ENCODE results near the gene MAD2L1BP.

The MAD2L1BP gene

DNA sequence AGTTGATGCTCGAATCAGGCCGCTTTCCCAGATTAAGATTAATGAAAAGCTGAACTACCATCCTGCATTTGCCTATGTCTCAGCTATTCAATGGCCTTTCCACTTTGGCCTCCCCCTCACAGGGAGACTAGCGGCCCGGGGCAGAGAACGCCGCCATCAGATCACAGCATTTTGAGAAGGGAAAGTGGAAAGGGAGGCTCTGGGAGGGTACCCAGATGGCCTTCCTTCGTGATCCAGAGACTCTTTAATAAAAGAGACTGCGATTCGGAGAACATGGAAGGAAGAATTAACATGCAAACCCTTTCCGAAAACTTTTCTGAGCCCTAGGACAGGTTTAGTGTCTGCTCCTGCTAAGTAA lies 51.4 kb downstream of the MAD2L1BP start:
- peaks cover 16% of the 10 kb centered on the region; the same call in 1 of the 2 replicates for H3K36me3 ChIP-seq (ENCODE audit: low read depth)
- H3K4me1 ChIP-seq (ENCODE audit: insufficient read depth, poor library complexity, severe bottlenecking), result peaks cover 12% of the 10 kb centered on the region
- H3K27ac ChIP-seq (ENCODE audit: poor library complexity, severe bottlenecking), result peak overlapping the region; percentile 57
- H3K4me3 ChIP-seq (ENCODE audit: severe bottlenecking), result peak overlapping the region; percentile 86
- TF ChIP-seq, protein P1, sequence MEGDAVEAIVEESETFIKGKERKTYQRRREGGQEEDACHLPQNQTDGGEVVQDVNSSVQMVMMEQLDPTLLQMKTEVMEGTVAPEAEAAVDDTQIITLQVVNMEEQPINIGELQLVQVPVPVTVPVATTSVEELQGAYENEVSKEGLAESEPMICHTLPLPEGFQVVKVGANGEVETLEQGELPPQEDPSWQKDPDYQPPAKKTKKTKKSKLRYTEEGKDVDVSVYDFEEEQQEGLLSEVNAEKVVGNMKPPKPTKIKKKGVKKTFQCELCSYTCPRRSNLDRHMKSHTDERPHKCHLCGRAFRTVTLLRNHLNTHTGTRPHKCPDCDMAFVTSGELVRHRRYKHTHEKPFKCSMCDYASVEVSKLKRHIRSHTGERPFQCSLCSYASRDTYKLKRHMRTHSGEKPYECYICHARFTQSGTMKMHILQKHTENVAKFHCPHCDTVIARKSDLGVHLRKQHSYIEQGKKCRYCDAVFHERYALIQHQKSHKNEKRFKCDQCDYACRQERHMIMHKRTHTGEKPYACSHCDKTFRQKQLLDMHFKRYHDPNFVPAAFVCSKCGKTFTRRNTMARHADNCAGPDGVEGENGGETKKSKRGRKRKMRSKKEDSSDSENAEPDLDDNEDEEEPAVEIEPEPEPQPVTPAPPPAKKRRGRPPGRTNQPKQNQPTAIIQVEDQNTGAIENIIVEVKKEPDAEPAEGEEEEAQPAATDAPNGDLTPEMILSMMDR (IDR thresholded peaks at IDR 0.05; ENCODE audit: poor library complexity, severe bottlenecking), result no peak
- no peaks in the 10 kb centered on the region for H3K27me3 ChIP-seq (ENCODE audit: insufficient read depth, poor library complexity, severe bottlenecking)
- H3K9me3 ChIP-seq (ENCODE audit: severe bottlenecking), result no peaks in the 10 kb centered on the region
- DNase-seq (ENCODE audit: low spot score), result no peak
- ATAC-seq (ENCODE audit: low read depth), result no peak

DNA sequence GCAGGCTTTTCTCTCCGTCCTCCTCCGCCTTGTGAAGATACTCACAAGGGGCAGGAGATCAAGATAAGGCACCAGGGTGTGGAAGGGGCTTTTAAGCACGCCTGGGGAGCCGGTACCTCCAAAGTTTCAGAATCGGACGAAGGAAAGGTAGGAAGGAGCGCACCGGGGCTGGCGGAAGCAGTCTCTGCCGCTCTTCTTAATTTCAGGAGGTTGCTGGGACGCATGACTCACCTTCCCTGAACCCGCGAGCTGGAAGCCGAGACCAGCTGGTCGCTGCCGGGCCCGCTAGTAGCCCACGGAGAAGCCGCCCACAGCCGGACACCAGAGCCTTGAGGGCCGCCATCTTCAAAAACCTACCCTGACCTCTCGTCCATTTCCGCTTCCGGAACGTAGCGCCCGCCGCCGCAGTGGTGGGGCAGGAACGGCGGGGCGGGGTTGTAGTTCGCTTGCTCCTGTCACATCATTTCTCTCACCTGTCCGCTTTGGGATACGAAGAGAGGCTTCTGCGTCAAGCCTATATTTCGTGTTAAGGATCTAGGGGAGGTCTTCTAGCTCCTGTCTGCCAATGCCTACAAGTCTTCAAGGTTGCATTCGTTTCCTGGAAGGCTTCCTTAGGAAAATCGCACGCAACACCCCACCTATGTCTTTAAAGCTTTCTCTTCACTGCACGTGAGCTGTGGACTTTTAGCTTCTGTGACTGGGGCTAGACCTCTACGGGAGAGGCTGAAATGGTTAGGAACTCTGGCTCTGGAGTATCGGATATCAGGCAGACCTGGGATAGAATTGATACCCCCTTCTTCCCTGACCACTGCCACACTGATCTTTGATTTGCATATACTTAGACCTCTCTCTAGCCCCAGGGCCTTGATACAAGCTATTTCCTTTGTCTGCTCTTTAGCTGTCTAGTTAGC lies 52.1 kb downstream of the MAD2L1BP start, which contains the start of gene MRPS18A:
TSS of gene MRPS18A (minus strand) at position 355 of the 911 bp plus-strand sequence. CDS start at position 343, 12 bp downstream.
- Histone ChIP-seq H3K27me3 (ENCODE audit: insufficient read depth, poor library complexity, severe bottlenecking) (no peaks in the 10 kb centered on the region), H3K9me3 (ENCODE audit: severe bottlenecking) (no peaks in the 10 kb centered on the region), H3K4me1 (ENCODE audit: insufficient read depth, poor library complexity, severe bottlenecking) (peaks cover 12% of the 10 kb centered on the region), H3K36me3 (ENCODE audit: low read depth) (peaks cover 16% of the 10 kb centered on the region; the same call in 1 of the 2 replicates), H3K27ac (ENCODE audit: poor library complexity, severe bottlenecking) (peak within 1 kb of the TSS; percentile 57), H3K4me3 (ENCODE audit: severe bottlenecking) (peak within 1 kb of the TSS; percentile 86)
- ATAC-seq (ENCODE audit: low read depth), result peak; percentile 98
- DNase-seq (ENCODE audit: low spot score), result peak; percentile 86
- TF ChIP-seq, protein P1 (IDR thresholded peaks at IDR 0.05; ENCODE audit: poor library complexity, severe bottlenecking), result no peak

DNA sequence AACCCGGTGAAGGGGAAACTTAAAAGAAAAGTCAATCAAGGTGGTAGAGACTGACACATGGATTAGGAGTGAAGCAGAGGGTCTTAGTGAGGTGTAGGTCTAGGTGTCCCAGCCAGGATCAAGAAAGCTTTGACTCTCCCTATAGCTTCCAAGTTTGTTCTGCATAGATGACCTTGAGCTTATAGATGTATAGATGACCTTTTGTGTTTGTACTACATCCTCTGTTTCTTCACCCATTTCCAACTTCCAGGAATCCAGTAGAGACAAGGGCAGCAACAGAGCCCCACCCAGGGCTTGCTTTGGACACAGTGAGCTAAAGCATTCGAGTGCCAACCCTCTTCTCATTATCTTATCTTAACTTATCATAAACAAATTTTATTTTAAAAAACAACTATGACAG lies 53.8 kb downstream of the MAD2L1BP start:
- ATAC-seq (ENCODE audit: low read depth) (no peak), DNase-seq (ENCODE audit: low spot score) (no peak)
- H3K36me3 ChIP-seq (ENCODE audit: low read depth), result peaks cover 16% of the 10 kb centered on the region; the same call in 1 of the 2 replicates
- H3K9me3 ChIP-seq (ENCODE audit: severe bottlenecking), result no peaks in the 10 kb centered on the region
- H3K4me1 ChIP-seq (ENCODE audit: insufficient read depth, poor library complexity, severe bottlenecking), result peaks cover 12% of the 10 kb centered on the region
- H3K27me3 ChIP-seq (ENCODE audit: insufficient read depth, poor library complexity, severe bottlenecking), result no peaks in the 10 kb centered on the region
- TF ChIP-seq, protein P1 (IDR thresholded peaks at IDR 0.05; ENCODE audit: poor library complexity, severe bottlenecking), result no peak
- H3K27ac ChIP-seq (ENCODE audit: poor library complexity, severe bottlenecking), result no peak overlapping the region
- H3K4me3 ChIP-seq (ENCODE audit: severe bottlenecking), result no peak overlapping the region

Data from RWPE2 (cell line).